Bladder microvascular endothelial cell (primary cell): ENCODE results near the gene UBL4B. TPM values are rescaled to one million over a fixed set of nuclear protein-coding genes. Genes with fewer than 3 reads are reported as not detected.

ENCODE experiments used
- total RNA-seq: library from RNA; depleted of rRNA; stranded (reverse); fragments of >200 nt; gene quantifications from 2 replicates; pipeline ENCODE4 v1.2.3, GENCODE V29; 2014

UBL4B gene, protein sequence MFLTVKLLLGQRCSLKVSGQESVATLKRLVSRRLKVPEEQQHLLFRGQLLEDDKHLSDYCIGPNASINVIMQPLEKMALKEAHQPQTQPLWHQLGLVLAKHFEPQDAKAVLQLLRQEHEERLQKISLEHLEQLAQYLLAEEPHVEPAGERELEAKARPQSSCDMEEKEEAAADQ
- total RNA-seq, result not detected in 2 replicates

GRCh38 chr1:110112143-110112542, at the start of gene UBL4B:
Gene UBL4B (plus strand): TSS chr1:110112443. CDS start chr1:110112535, 92 bp downstream.

DNA sequence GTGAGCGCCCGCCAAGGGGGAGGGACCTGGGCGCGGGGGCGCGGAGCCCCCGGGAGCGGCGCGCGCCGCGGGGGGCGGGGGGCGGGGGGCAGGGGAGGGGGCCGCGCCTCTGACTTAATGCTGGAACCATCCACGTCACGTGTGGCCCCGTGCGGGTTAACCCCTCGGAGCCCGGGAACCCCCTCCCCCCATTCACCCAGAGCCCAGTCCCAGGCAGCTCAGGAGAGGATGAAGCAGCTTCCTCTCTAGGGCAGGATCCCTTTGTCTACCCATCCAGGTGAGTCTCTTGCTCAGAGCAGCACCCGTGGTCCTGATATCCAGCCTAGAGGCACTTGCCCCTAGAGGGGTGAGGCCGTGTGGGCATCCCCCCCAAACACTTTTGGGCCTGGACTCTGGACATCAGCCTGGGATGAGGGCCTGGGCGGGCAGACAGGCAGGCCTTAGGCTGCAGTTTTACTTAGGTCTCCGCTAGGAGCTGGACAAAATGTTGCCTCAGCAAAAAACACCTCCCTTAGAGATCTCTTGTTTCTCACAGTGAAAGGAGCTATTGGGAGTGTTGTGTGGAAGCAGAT, 41.5 kb upstream of the UBL4B start, which contains the start of gene ALX3:
ALX3 (minus strand) TSS at position 2 of the 572 bp plus-strand sequence. CDS start 60 bp downstream, outside the sequence.

DNA sequence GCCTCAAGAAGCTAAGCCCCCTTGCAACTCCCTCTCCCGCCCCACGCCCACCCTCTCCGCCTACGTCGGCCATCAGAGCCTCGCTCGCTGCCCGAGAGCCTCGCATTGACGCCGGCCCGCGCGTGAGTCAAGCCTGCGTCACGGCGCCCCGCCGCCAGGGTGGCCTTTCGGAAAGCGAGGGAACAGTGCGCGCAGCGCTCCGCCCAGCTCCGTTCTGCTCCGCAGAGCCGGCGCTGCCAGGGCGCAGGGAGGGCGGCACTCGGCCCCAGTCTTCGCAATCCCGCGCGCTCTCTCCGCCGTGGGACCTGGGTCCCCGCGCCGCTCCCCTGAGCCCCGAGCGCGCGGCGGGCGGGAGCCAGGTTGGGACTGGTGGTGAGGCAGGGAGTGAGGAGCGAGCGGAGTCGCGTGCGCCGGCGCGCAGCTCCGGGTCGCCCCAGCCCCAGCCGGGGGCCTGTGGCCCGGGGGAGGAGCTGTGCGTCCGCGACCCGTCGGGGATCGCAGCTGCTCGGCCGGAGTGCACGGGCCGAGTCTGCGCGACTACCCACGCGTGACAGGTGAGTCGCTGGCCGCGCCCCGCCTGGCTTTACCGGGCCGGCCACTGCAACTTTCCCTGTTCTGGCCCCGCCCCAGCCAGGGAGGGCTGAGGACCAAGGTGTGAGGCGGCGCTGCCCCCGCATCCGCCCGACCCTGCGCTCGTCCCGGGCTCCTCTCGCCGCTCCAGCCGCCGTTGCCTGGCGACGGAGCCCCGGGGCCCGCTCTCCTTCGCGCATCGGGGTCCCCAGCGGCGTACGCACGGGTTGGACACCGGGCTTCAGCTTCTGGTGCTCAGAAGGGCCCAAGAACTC, 38.3 kb downstream of the UBL4B start, which contains the start of gene SLC6A17:
SLC6A17 (plus strand) TSS at position 165 of the 845 bp plus-strand sequence. CDS start 16,436 bp downstream, outside the sequence.

Other genes with a start within 250 kb of the UBL4B start
- gene CSF1, start 201.6 kb upstream of the UBL4B start, total RNA-seq, result 6.3 and 32.5 TPM in 2 replicates
- gene AHCYL1, start 127.7 kb upstream of the UBL4B start, total RNA-seq, result 30.1 and 54.9 TPM in 2 replicates
- 30.6 and 68.2 TPM in 2 replicates for gene STRIP1, start 77.8 kb upstream of the UBL4B start, total RNA-seq
- not detected in 2 replicates for gene ALX3, start 41.8 kb upstream of the UBL4B start, total RNA-seq
- under 0.01 and 1.1 TPM in 2 replicates for gene SLC6A17, start 38.1 kb downstream of the UBL4B start, total RNA-seq
- 3.9 and 5.4 TPM in 2 replicates for gene KCNC4, start 97.9 kb downstream of the UBL4B start, total RNA-seq
- 24.6 and 40.0 TPM in 2 replicates for gene RBM15, start 226.9 kb downstream of the UBL4B start, total RNA-seq